K562 treated with DMSO at 1 percent for 24 hours (cell line): Measurements from ENCODE around the gene SCAMP4. TPM values are rescaled to one million over a fixed set of nuclear protein-coding genes. Genes with fewer than 3 reads are reported as not detected.

Experiments used
- total RNA-seq: library from RNA; unstranded; fragments of 300-600 nt; gene quantifications from 2 replicates; pipeline ENCODE4 v1.2.3, GENCODE V29; 2022; ENCODE audit warnings: low read depth; ENCODE audit not compliant: insufficient read depth

The SCAMP4 gene
- 71.3 and 85.5 TPM in 2 replicates for total RNA-seq

GRCh38 chr19:1905110-1905862 lies at the start of gene SCAMP4, which contains the start of gene ADAT3:
Gene SCAMP4 (plus strand): TSS chr19:1905399. CDS start chr19:1915020, 9,621 bp downstream.
Gene ADAT3 (plus strand): TSS chr19:1905399. CDS start chr19:1912048, 6,649 bp downstream.

GRCh38 chr19:1863328-1863637 lies 41.9 kb upstream of the SCAMP4 start, which contains the start of gene KLF16:
Gene KLF16 (minus strand): TSS chr19:1863579. CDS start chr19:1863497, 82 bp downstream.

DNA sequence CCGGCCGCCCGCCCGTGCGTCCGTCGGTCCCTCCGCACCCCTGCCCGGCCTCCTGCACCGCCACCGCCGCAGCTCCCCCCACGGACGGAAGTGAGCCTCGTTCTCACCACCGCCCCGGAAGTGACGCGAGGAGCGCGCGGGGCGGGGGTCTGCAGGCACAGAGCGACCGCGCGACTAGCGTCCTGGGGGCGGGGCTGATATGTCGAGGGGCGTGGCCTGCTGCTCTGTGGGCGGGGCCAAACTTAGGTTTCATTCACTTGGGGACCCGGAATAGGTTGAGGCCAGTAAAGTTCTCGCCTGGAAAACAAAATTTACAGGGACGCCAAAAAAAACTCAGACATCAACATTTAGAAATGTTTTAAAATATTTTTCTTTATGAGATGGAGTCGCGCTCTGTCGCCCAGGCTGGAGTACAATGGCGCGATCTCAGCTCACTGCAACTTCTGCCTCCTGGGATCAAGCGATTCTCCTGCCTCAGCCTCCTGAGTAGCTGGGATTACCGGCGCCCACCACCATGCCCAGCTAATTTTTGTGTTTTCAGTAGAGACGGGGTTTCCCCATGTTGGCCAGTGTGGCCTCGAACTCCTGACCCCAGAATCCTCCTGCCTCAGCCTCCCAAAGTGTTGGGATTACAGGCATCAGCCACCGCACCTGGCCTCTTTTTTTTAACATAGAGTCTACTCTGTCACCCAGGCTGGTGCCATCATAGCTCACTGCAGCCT lies 19.6 kb upstream of the SCAMP4 start, which contains the start of gene ABHD17A:
Gene ABHD17A (minus strand): TSS at position 99 of the 722 bp plus-strand sequence. CDS start 3,930 bp downstream, outside the sequence.

DNA sequence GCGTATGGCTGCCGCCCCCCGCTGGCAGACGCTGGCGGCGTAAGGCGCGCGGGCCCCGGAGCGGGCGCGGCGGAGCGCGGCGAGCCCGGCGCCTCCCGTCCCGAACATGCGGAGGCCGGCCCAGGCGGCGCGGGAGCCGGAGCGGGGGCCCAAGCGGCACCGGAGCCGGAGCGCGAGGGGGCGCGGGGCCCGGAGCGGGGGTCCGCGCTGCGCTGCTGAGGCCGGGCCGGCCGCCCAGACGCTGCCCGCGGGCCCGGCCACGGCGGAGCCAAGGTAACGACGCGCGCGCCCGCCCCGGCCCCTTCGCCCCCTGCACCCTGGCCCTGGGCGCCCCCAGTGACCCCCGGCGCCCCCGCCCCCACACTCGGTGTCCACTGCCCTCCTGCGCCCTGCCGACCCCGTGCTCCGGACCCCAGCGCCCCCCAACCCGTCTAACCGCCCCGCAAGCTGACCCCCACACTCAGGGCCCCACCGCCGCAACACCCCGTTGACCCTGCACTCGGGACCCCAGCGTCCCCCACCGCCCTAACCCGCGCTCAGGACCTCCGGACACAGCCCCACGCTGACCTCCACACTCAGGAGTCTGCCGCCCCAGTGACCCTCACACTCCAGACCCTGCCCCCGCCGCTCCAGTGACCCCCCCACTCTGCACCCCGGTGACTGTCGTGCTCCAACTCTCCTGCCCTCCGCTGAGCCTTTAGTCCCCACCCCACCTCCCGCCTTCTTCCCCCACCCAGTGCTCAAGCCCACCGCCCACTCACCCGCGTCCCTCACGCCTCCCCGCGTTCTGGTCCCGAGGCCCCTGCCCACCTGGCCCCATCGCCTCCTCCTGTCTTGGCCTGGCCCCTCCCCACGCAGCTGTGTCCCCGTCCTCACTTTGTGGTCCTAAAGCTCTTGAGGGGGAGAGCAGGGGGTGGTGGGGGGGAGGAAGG lies 36.2 kb downstream of the SCAMP4 start, which contains the start of gene CSNK1G2:
Gene CSNK1G2 (plus strand): TSS at position 27 of the 932 bp plus-strand sequence. CDS start 28,601 bp downstream, outside the sequence.

Other genes with a start within 250 kb of the SCAMP4 start
- not detected in 2 replicates for gene ONECUT3, start 151.9 kb upstream of the SCAMP4 start, total RNA-seq
- 4.3 and 5.2 TPM in 2 replicates for gene ATP8B3, start 93.1 kb upstream of the SCAMP4 start, total RNA-seq
- 37.0 and 38.1 TPM in 2 replicates for gene REXO1, start 56.9 kb upstream of the SCAMP4 start, total RNA-seq
- 24.2 and 32.4 TPM in 2 replicates for gene KLF16, start 41.8 kb upstream of the SCAMP4 start, total RNA-seq
- 230 and 249 TPM in 2 replicates for gene ABHD17A, start 19.9 kb upstream of the SCAMP4 start, total RNA-seq
- 29.8 and 34.6 TPM in 2 replicates for gene ADAT3, start within 50 bp of the SCAMP4 start, total RNA-seq
- 107 and 137 TPM in 2 replicates for gene CSNK1G2, start 35.8 kb downstream of the SCAMP4 start, total RNA-seq
- gene BTBD2, start 110.3 kb downstream of the SCAMP4 start, total RNA-seq, result 117 and 126 TPM in 2 replicates
- gene MKNK2, start 145.8 kb downstream of the SCAMP4 start, total RNA-seq, result 395 and 452 TPM in 2 replicates
- 16.0 and 19.2 TPM in 2 replicates for gene MOB3A, start 190.9 kb downstream of the SCAMP4 start, total RNA-seq
- gene IZUMO4, start 191.5 kb downstream of the SCAMP4 start, total RNA-seq, result 1.2 and 1.5 TPM in 2 replicates
- gene AP3D1, start 246.2 kb downstream of the SCAMP4 start, total RNA-seq, result 126 and 128 TPM in 2 replicates